ENCODE measurements around the gene CSMD2. TPM values are rescaled to one million over a fixed set of nuclear protein-coding genes. Genes with fewer than 3 reads are reported as not detected.

CSMD2 gene
- total and polyA plus RNA-seq, 2 experiments from 2014 or later: 5.3 to 16.6 TPM

GRCh38 chr1:34052565-34052964 lies 112.5 kb downstream of the CSMD2 start (continued):
- no peak for TF ChIP-seq CTCF (conservative IDR thresholded peaks at IDR 0.05; ENCODE audit: low read depth in 2 of 2)
- TF ChIP-seq EZH2phosphoT487 (IDR thresholded peaks at IDR 0.05; ENCODE audit: unreplicated experiment): no peak
- TF ChIP-seq CREB1 (CRISPR knock-in tag; IDR thresholded peaks at IDR 0.05; ENCODE audit: low read depth): no peak

- Histone ChIP-seq H3K27ac (ENCODE audit: low read depth) (no peak overlapping the region), H3K9me2 (ENCODE audit: insufficient read depth) (no peaks in the 10 kb centered on the region), H3K36me3 (ENCODE audit: insufficient read depth) (no peaks in the 10 kb centered on the region), H3K4me1 (ENCODE audit: insufficient read depth) (0 out of 2 replicates have a peak, but pooled peaks cover 3% of the 10 kb centered on the region), H3K4me3 (no peak overlapping the region), H3K4me2 (no peak overlapping the region), H2AFZ (no peak overlapping the region), H3F3A (replicated peaks; ENCODE audit: low read depth) (no peaks in the 10 kb centered on the region), H3K79me2 (replicated peaks; ENCODE audit: insufficient read depth) (peaks cover 11% of the 10 kb centered on the region), H3K27me3 (ENCODE audit: insufficient read depth) (no peaks in the 10 kb centered on the region), H4K20me1 (replicated peaks; ENCODE audit: insufficient read depth) (peaks cover 8% of the 10 kb centered on the region; the same call in 1 of the 2 replicates)
- Mint-ChIP-seq H3K4me1 (peaks cover 10% of the 10 kb centered on the region; the same call in 2 of the 3 replicates), H3K4me3 (no peak overlapping the region), H3K27me3 (ENCODE audit: insufficient read depth, low read depth, poor library complexity) (peaks cover 2% of the 10 kb centered on the region), H3K27ac (no peak overlapping the region), H3K9me3 (peaks cover 9% of the 10 kb centered on the region; the same call in 1 of the 3 replicates), H3K36me3 (ENCODE audit: low read depth) (peaks cover 31% of the 10 kb centered on the region)
- DNase-seq (ENCODE audit: low spot score) (no peak), ATAC-seq (no peak)
- TF ChIP-seq REST (IDR thresholded peaks at IDR 0.05; ENCODE audit: unreplicated experiment) (no peak), NANOG (IDR thresholded peaks at IDR 0.05; ENCODE audit: borderline replicate concordance) (no peak), ZNF331 (CRISPR knock-in tag; IDR thresholded peaks at IDR 0.05; ENCODE audit: low read depth) (no peak), ZNF114 (CRISPR knock-in tag; IDR thresholded peaks at IDR 0.05) (no peak), STAT1 (IDR thresholded peaks at IDR 0.05; ENCODE audit: unreplicated experiment) (no peak), POLR2AphosphoS5 (IDR thresholded peaks at IDR 0.05; ENCODE audit: low read depth) (no peak), EZH2 (IDR thresholded peaks at IDR 0.05; ENCODE audit: low read depth, unreplicated experiment) (no peak), CTCF (conservative IDR thresholded peaks at IDR 0.05; ENCODE audit: low read depth in 2 of 2) (no peak), ETS1 (IDR thresholded peaks at IDR 0.05) (no peak), CREB1 (CRISPR knock-in tag; IDR thresholded peaks at IDR 0.05; ENCODE audit: low read depth) (no peak), EZH2phosphoT487 (IDR thresholded peaks at IDR 0.05; ENCODE audit: unreplicated experiment) (no peak)
Observed at GRCh38 chr1:34050709-34051485, 114.1 kb downstream of the CSMD2 start.
